Globus pallidus (tissue), 1 donor: ENCODE measurements around the gene MAPT.
"Not testable (repeated sequence)": the region's sequence is repeated elsewhere in the genome, so short reads cannot be mapped to it uniquely, and the experiment has no call there.

Source experiments
- DNase-seq: peaks from one replicate; pipeline ENCODE4 v3.0.0-alpha.2; 2015; ENCODE audit warnings: low spot score

The MAPT gene

GRCh38 chr17:45954914-45955313, 60.6 kb downstream of the MAPT start:
- DNase-seq, result no peak

DNA sequence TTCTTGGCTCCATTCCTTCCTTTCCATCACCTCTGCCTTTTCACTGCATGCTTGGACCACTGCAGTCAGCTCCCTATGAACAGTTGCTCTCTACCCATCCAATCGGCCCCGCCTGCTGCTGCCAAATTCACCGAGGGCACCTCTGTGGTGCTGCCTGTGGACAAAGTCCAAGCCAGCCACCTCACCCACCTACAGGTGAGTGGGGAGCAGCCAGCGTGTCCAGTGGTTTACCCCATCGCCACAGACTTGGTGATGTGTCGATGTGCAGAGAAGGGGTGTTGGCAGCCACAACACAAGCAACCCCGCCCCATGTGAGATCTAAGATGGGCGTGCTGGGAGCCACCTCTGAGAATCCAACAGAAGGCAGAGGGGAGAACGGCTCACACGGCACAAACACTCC, 61.0 kb downstream of the MAPT start:
- DNase-seq, result no peak

DNA sequence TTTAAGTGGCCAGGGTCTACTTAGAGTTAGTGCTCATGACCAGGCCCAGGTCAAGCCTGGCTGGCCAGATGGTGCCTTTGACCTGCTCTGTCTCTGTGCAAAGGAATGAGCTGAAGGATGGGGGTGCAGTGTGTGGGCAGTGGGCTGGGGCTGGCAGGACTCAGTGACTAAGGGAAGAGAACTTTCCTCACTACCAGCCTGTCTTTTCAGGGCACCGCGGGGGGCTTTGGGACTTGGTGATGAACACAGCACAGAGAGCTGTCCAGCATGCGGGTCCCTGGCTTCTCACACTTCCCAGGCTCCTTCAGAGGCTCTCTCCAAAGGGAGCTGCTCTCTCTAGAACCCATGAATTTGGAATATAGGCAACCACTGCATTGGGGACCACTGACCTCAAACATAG, 61.7 kb downstream of the MAPT start:
- no peak for DNase-seq

GRCh38 chr17:45956746-45957145, 62.4 kb downstream of the MAPT start:
- not testable (repeated sequence) for DNase-seq

DNA sequence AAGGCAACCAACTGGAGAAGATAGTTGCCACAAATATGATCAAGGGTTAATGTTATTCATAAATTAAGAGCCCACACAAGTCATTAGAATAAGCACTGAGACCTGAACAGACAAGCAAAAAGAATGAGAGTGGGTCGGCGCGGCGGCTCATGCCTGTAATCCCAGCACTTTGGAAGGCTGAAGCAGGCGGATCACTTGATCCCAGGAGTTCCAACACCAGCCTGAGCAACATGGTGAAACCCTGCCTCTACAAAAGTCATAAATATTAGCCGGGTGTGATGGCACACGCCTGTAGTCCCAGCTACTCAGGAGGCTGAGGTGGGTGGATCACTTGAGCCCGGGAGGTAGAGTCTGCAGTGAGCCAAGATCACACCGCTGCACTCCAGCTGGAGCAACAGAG, 64.0 kb downstream of the MAPT start:
- no peak for DNase-seq

DNA sequence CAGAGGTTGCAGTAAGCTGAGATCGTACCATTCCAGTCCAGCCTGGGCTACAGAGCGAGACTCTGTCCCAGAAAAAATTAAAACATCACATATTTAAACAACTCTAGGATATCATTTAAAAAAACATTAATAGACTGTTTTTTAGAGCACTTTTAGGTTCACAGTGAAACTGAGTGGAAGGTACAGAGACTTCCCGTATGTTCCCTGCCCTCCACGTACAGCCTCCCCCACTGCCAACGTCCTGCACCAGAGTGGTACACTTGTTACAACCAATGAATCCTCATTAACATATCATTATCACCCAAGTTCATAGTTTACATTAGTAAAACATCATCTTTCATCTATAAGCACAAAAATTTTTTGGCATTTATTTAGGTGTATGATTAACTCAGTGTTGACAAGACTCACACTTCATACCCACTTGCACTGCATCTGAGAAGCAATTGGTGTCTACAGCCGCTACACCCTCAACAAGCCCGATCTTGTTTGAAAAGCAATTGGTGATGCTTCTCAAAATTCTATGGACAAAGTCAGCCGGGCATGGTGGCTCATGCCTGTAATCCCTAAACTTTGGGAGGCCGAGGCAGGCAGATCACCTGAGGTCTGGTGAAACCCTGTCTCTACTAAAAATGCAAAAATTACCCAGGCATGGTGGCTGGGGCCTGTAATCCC, 64.8 kb downstream of the MAPT start:
- no peak for DNase-seq

GRCh38 chr17:45960311-45960710, 66.0 kb downstream of the MAPT start:
- DNase-seq, result no peak

DNA sequence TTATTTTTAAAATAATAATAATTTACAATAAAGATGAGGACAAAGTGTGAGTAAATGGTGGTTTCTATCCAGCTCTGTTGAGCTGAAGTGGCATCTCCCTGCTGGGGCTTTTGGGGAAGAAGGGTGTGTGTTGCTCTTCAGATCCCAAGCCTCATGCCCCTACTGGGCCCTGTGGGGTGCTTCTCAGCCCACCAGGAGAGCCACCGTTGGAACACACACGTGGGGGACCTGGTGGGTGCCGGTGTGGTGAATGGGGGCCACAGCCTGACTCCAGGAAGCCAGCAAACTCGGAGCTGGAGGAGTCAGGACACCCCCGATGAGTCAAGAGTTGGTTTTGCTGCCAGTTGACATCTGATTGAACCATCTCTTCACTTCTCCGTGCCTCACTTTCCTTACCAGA, 66.9 kb downstream of the MAPT start:
- DNase-seq, result no peak

DNA sequence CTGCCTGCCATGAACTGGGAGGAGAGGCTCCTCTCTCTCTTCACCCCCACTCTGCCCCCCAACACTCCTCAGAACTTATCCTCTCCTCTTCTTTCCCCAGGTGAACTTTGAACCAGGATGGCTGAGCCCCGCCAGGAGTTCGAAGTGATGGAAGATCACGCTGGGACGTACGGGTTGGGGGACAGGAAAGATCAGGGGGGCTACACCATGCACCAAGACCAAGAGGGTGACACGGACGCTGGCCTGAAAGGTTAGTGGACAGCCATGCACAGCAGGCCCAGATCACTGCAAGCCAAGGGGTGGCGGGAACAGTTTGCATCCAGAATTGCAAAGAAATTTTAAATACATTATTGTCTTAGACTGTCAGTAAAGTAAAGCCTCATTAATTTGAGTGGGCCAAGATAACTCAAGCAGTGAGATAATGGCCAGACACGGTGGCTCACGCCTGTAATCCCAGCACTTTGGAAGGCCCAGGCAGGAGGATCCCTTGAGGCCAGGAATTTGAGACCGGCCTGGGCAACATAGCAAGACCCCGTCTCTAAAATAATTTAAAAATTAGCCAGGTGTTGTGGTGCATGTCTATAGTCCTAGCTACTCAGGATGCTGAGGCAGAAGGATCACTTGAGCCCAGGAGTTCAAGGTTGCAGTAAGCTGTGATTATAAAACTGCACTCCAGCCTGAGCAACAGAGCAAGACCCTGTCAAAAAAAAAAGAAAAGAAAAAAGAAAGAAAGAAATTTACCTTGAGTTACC, 68.0 kb downstream of the MAPT start:
- no peak for DNase-seq

GRCh38 chr17:45963283-45963682, 68.9 kb downstream of the MAPT start:
- DNase-seq, result no peak

- DNase-seq, result no peak
Observed at GRCh38 chr17:45963889-45964288, 69.5 kb downstream of the MAPT start.

- DNase-seq, result no peak
Observed at GRCh38 chr17:45964634-45965033, 70.3 kb downstream of the MAPT start.

GRCh38 chr17:45965812-45966211, 71.5 kb downstream of the MAPT start:
- DNase-seq, result no peak

- no peak for DNase-seq
Observed at GRCh38 chr17:45966606-45967280, 72.4 kb downstream of the MAPT start.

DNA sequence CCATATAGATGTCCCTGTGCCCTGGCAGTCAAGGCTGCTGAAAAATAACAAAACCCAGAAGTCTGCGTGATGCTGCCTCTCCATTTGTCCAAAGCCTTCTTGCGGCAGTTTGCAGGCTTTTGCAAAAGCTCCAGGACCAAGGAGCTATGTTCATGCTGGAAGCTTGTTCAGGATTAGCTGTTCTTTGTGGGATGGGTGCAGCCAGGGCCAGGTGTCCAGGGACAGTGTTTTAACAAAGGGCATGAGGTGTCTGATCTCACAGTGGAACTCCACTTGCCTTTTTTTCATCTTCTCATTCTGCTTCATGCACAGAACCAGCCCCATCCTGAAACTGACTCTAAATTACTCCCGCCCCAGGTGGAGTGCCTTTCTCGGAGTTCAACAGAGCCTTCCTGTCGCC, 73.0 kb downstream of the MAPT start:
- no peak for DNase-seq

DNA sequence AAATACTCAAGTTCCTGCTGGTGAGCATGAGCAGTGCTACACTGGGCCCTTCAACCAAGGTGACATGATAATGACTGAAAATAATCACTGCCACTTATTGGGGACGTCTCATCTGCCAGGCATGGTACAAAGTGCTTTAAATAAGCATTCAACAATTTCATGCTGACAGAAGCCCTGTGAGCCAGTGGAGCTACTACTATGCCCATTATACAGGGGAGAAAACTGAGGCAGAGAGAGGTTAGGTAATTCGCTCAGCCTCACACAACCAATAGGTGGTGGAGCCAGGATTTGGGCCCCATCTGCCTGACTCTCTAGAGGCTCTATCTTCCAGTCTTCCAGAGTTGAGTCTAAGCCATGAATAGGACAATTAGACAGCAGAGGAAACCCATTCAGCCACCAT, 74.4 kb downstream of the MAPT start:
- no peak for DNase-seq

GRCh38 chr17:45969726-45970125, 75.4 kb downstream of the MAPT start:
- no peak for DNase-seq

- no peak for DNase-seq
Observed at GRCh38 chr17:45970659-45971058, 76.3 kb downstream of the MAPT start.

GRCh38 chr17:45971698-45972141, 77.4 kb downstream of the MAPT start:
- no peak for DNase-seq

DNA sequence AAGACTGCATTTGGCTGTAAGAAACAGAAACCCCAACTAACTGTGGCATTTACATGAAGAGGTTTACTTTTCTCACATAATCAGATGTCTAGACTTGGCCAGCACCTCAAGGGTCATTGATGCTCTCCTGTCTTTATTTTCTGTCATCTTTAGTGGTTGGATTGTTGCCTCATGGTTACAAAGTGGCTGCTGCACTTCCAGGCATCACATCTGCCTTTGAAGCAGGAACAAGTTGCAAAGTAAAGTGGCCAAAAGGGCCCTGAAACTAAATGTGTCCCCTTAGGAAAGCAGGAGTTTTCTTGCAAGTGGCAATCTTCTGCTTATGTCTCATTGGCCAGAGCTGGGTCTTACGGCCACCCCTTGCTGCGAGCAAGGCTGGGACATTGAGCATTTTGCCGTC, 78.2 kb downstream of the MAPT start:
- no peak for DNase-seq

DNA sequence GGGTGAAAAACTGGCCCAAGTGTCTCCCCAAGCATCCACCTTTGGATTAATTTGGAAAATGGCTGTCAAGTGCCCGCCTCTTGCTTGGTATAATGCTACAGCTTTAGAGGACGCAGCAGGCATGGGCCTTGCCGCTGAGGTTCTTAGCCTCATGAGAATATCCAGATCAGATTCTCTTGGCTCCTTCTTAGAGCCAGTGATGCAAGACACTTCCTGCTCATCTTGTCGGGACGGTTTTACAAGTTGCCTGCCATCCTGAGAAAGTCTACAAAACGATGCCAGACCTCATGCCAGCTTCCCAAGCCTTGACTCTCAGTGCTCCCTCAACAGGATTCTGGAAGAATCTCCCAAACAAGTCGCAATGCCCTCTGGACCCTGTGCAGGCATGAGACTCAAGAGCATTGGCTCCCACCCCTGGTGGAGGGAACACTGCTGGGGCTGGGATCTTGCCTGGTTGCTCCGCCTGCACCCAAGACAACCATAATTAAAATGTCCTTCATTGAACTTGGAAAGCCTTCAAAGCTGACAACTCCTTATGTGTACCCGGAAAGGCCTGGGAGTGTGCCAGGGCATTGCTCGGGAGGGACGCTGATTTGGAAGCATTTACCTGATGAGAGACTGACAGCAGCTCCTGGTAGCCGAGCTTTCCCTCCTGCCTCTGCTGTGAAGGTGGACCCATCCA, 78.9 kb downstream of the MAPT start:
- no peak for DNase-seq
